H1 (cell line): ENCODE measurements around the gene RNF141. TPM values are rescaled to one million over a fixed set of nuclear protein-coding genes. Genes with fewer than 3 reads are reported as not detected.

Experiments
- CTCF ChIA-PET: fragments of 300-600 bp; sonication (Branson Sonifier 250); formaldehyde crosslinking; loops from one replicate; lab custom pipeline; 2021; ENCODE audit not compliant: partially characterized antibody; lab: Charles Lee
- POLR2A ChIA-PET: fragments of 300-600 bp; sonication (Branson Sonifier 250); formaldehyde crosslinking; loops from one replicate; lab custom pipeline; 2021; ENCODE audit warnings: inconsistent platforms; ENCODE audit not compliant: partially characterized antibody; lab: Charles Lee
- DNase-seq, 2 experiments: peaks; one replicate each; pipeline versions ENCODE4 v3.0.0 to v3.0.0-alpha.2; 2010 to 2022; ENCODE audit warnings: low spot score in 2 of 2, low read depth in 1 of 2, mixed read lengths in 1 of 2
- FAIRE-seq: peaks from 2 replicates; lab custom pipeline; 2011; peaks lifted over from hg19 to GRCh38; lab: Jason Lieb, UNC
- H2AFZ ChIP-seq: 2 replicates; pipeline ENCODE4 v1.8.1; 2012; ENCODE audit warnings: low read length, inconsistent platforms
- H2AK5ac ChIP-seq: 2 replicates; pipeline ENCODE4 v1.6.1; 2013; ENCODE audit warnings: low read depth, low read length
- H2BK120ac ChIP-seq: replicated peaks from 2 replicates; pipeline ENCODE3; 2013; ENCODE audit warnings: low read depth, low read length, inconsistent platforms
- H2BK12ac ChIP-seq: 2 replicates; pipeline ENCODE4 v1.6.1; 2013; ENCODE audit warnings: low read depth, low read length
- H2BK15ac ChIP-seq: 2 replicates; pipeline ENCODE4 v1.6.1; 2013; ENCODE audit warnings: low read length
- H2BK20ac ChIP-seq: 2 replicates; pipeline ENCODE4 v1.6.1; 2013; ENCODE audit warnings: low read length
- H2BK5ac ChIP-seq: 2 replicates; pipeline ENCODE4 v1.6.1; 2013; ENCODE audit warnings: low read depth, low read length
- H3K14ac ChIP-seq: 2 replicates; pipeline ENCODE4 v1.6.1; 2013; ENCODE audit warnings: inconsistent platforms; ENCODE audit not compliant: insufficient read length
- H3K18ac ChIP-seq: 2 replicates; pipeline ENCODE4 v1.6.1; 2013; ENCODE audit warnings: low read length; ENCODE audit errors: extremely low read depth
- H3K23ac ChIP-seq: 2 replicates; pipeline ENCODE4 v1.6.1; 2013; ENCODE audit warnings: inconsistent platforms; ENCODE audit not compliant: insufficient read length
- H3K23me2 ChIP-seq: 2 replicates; pipeline ENCODE4 v1.6.1; 2013; ENCODE audit warnings: low read depth, low read length
- H3K27ac ChIP-seq: 2 replicates; pipeline ENCODE4 v1.6.1; 2011; ENCODE audit warnings: low read depth, low read length, inconsistent platforms
- H3K27me3 ChIP-seq, 4 experiments: replicated peaks in 1 of 4; 1 replicate in 1 of 4; 2 replicates in 3 of 4; pipeline versions ENCODE4 v1.6.1 to v1.8.1; 2011 to 2013; ENCODE audit warnings: low read length in 3 of 4, mild to moderate bottlenecking in 3 of 4, inconsistent platforms in 2 of 4, mixed read lengths in 2 of 4, moderate library complexity in 1 of 4; ENCODE audit not compliant: control insufficient read depth in 3 of 4, insufficient read depth in 3 of 4; ENCODE audit errors: extremely low read depth in 1 of 4
- H3K36me3 ChIP-seq, 4 experiments: 2 replicates each; pipeline versions ENCODE4 v1.6.1 to v1.8.1; 2011 to 2013; ENCODE audit warnings: mild to moderate bottlenecking in 4 of 4, low read length in 3 of 4, moderate library complexity in 2 of 4, control low read depth in 1 of 4, inconsistent platforms in 1 of 4; ENCODE audit not compliant: insufficient read depth in 4 of 4, control insufficient read depth in 2 of 4
- H3K4ac ChIP-seq: replicated peaks from 2 replicates; pipeline ENCODE3; 2013; ENCODE audit warnings: low read length, low read depth, mixed read lengths, inconsistent platforms; ENCODE audit not compliant: insufficient read length
- H3K4me1 ChIP-seq, 4 experiments: replicated peaks in 1 of 4; 1 replicate in 1 of 4; 2 replicates in 3 of 4; pipeline versions ENCODE4 v1.6.1 to v1.8.1; 2011 to 2013; ENCODE audit warnings: low read length in 3 of 4, inconsistent platforms in 2 of 4, mixed read lengths in 1 of 4; ENCODE audit not compliant: insufficient read depth in 4 of 4, control insufficient read depth in 3 of 4
- H3K4me2 ChIP-seq, 2 experiments: 2 replicates each; pipeline versions ENCODE4 v1.6.1 to v1.8.1; 2011 to 2013; ENCODE audit warnings: low read depth in 2 of 2, low read length in 2 of 2, control low read depth in 1 of 2, inconsistent platforms in 1 of 2, mild to moderate bottlenecking in 1 of 2; ENCODE audit not compliant: insufficient read depth in 1 of 2
- H3K4me3 ChIP-seq, 4 experiments: fragments of 200-600, 300-600 bp in 1 of 4; sonication (generic), shearing (Covaris generic), sonication (Bioruptor Twin) in 1 of 4; 2 replicates each; pipeline versions ENCODE4 v1.5.1 to v1.8.1; 2011 to 2016; ENCODE audit warnings: low read length in 4 of 4, low read depth in 3 of 4, control low read depth in 2 of 4, inconsistent platforms in 2 of 4, mild to moderate bottlenecking in 2 of 4, mixed read lengths in 1 of 4, moderate library complexity in 1 of 4; ENCODE audit not compliant: insufficient read depth in 2 of 4; ENCODE audit errors: extremely low read depth in 1 of 4
- H3K56ac ChIP-seq: replicated peaks from 2 replicates; pipeline ENCODE3; 2013; ENCODE audit warnings: low read depth, mild to moderate bottlenecking, mixed read lengths, low read length, inconsistent platforms; ENCODE audit not compliant: insufficient read length
- H3K79me1 ChIP-seq: 2 replicates; pipeline ENCODE4 v1.6.1; 2013; ENCODE audit warnings: low read depth, low read length, control low read depth
- H3K79me2 ChIP-seq, 2 experiments: 2 replicates each; pipeline versions ENCODE4 v1.6.1 to v1.8.1; 2012 to 2013; ENCODE audit warnings: low read length in 2 of 2, mild to moderate bottlenecking in 2 of 2, inconsistent platforms in 1 of 2; ENCODE audit not compliant: insufficient read depth in 2 of 2, control insufficient read depth in 1 of 2
- H3K9ac ChIP-seq, 4 experiments: replicated peaks in 1 of 4; 1 replicate in 1 of 4; 2 replicates in 3 of 4; pipeline versions ENCODE4 v1.6.1 to v1.8.1; 2011 to 2013; ENCODE audit warnings: low read depth in 3 of 4, low read length in 3 of 4, control low read depth in 2 of 4, mild to moderate bottlenecking in 2 of 4, moderate library complexity in 2 of 4, inconsistent platforms in 1 of 4; ENCODE audit errors: extremely low read depth in 1 of 4
- H3K9me3 ChIP-seq, 2 experiments: 2 replicates each; pipeline versions ENCODE4 v1.6.1 to v1.8.1; 2012 to 2013; ENCODE audit warnings: mild to moderate bottlenecking in 2 of 2, moderate library complexity in 2 of 2, control low read depth in 1 of 2, inconsistent platforms in 1 of 2, low read depth in 1 of 2, low read length in 1 of 2, mixed read lengths in 1 of 2; ENCODE audit not compliant: insufficient read depth in 2 of 2
- H4K20me1 ChIP-seq, 2 experiments: replicated peaks in 1 of 2; 2 replicates each; pipeline versions ENCODE3 to v1.8.1; 2011 to 2013; ENCODE audit warnings: inconsistent platforms in 2 of 2, low read length in 2 of 2, mild to moderate bottlenecking in 1 of 2; ENCODE audit not compliant: insufficient read depth in 2 of 2, control insufficient read depth in 1 of 2
- H4K5ac ChIP-seq: 2 replicates; pipeline ENCODE4 v1.6.1; 2013; ENCODE audit warnings: low read length, low read depth, mixed read lengths, inconsistent platforms; ENCODE audit not compliant: insufficient read length
- H4K8ac ChIP-seq: 2 replicates; pipeline ENCODE4 v1.8.0; 2013; ENCODE audit warnings: mild to moderate bottlenecking, moderate library complexity, low read length, inconsistent platforms; ENCODE audit not compliant: insufficient read depth; ENCODE audit errors: extremely low read depth
- H4K91ac ChIP-seq: replicated peaks from 2 replicates; pipeline ENCODE3; 2013; ENCODE audit warnings: low read length, mixed read lengths, inconsistent platforms; ENCODE audit not compliant: insufficient read length
- ATF2 ChIP-seq: IDR thresholded peaks from 2 replicates; pipeline ENCODE4 v1.6.1; 2012; ENCODE audit warnings: low read length, inconsistent platforms
- BRCA1 ChIP-seq: IDR thresholded peaks from 2 replicates; pipeline ENCODE4 v1.6.1; 2012; ENCODE audit warnings: low read depth, low read length, improper control_type of control experiment
- CBX8 ChIP-seq: fragments of 300-800, 300-1000 bp; sonication (generic); IDR thresholded peaks from 2 replicates; pipeline ENCODE4 v1.7.1; 2016; ENCODE audit warnings: low read depth, low read length, borderline replicate concordance
- EGR1 ChIP-seq: IDR thresholded peaks from 2 replicates; pipeline ENCODE4 v1.6.1; 2011; ENCODE audit warnings: low read depth, low read length, borderline replicate concordance
- HDAC2 ChIP-seq, 2 experiments: fragments of 300-600 bp in 1 of 2; sonication (generic) in 1 of 2; IDR thresholded peaks; 2 replicates each; pipeline ENCODE4 v1.6.1; 2011 to 2012; ENCODE audit warnings: low read depth in 2 of 2, low read length in 2 of 2, mild to moderate bottlenecking in 2 of 2, moderate library complexity in 2 of 2, borderline replicate concordance in 1 of 2, inconsistent platforms in 1 of 2
- JUND ChIP-seq: IDR thresholded peaks from 2 replicates; pipeline ENCODE4 v1.6.1; 2011; ENCODE audit warnings: mild to moderate bottlenecking, improper control_type of control experiment, low read length
- KDM1A ChIP-seq: fragments of 200-600, 300-600 bp; sonication (generic); IDR thresholded peaks from 2 replicates; pipeline ENCODE4 v1.7.1; 2016; ENCODE audit warnings: mild to moderate bottlenecking, low read length, borderline replicate concordance
- NRF1 ChIP-seq: IDR thresholded peaks from 2 replicates; pipeline ENCODE4 v1.6.1; 2011; ENCODE audit warnings: mild to moderate bottlenecking, low read depth, low read length, improper control_type of control experiment
- RNF2 ChIP-seq: fragments of 200-900, 300-1000 bp; sonication (generic); IDR thresholded peaks from 2 replicates; pipeline ENCODE4 v1.7.1; 2016; ENCODE audit warnings: borderline replicate concordance, low read depth, mild to moderate bottlenecking, antibody characterized with exemption, low read length; ENCODE audit not compliant: poor library complexity, severe bottlenecking; ENCODE audit errors: missing control alignments
- SIX5 ChIP-seq: IDR thresholded peaks from 2 replicates; pipeline ENCODE4 v1.6.1; 2011; ENCODE audit warnings: mild to moderate bottlenecking, low read depth, low read length
- SP2 ChIP-seq: IDR thresholded peaks from 2 replicates; pipeline ENCODE4 v1.6.1; 2012; ENCODE audit warnings: mild to moderate bottlenecking, low read length, inconsistent platforms
- SP4 ChIP-seq: IDR thresholded peaks from 2 replicates; pipeline ENCODE4 v1.6.1; 2012; ENCODE audit warnings: low read length, inconsistent platforms
- TAF7 ChIP-seq: optimal IDR thresholded peaks from 2 replicates; pipeline ENCODE3; 2011; ENCODE audit warnings: low read depth, mild to moderate bottlenecking, inconsistent platforms, low read length, moderate library complexity, borderline replicate concordance
- WGBS, 2 experiments: shearing (Covaris generic) in 1 of 2; methylation state at CpG; one replicate each; pipeline versions ENCODE4 v1.1.6 to v1.1.7; 2013 to 2015; ENCODE audit warnings: low lambda C conversion rate in 2 of 2, mixed read lengths in 2 of 2, inconsistent platforms in 1 of 2, low coverage in 1 of 2, missing lambda C conversion rate in 1 of 2; ENCODE audit not compliant: insufficient replicate concordance in 2 of 2, insufficient coverage in 1 of 2, insufficient read length in 1 of 2; ENCODE audit errors: extremely low coverage in 1 of 2, missing lambda C conversion rate in 1 of 2; 5-methylcytosine and 5-hydroxymethylcytosine counted together
- polyA plus RNA-seq, 7 experiments: library from polyadenylated mRNA; depleted of rRNA in 3 of 7; stranded (reverse) in 5 of 7; unstranded in 2 of 7; fragments of >200 nt in 5 of 7; fragments of 200-250 nt in 2 of 7; gene quantifications; 1 replicate in 5 of 7; 2 replicates in 1 of 7; 4 replicates in 1 of 7; pipeline versions ENCODE4 v1.2.1 to v1.2.3, GENCODE V29; 2011 to 2013; ENCODE audit warnings: missing spikeins in 2 of 7, mixed read lengths in 2 of 7
- total RNA-seq: library from RNA; stranded (reverse); fragmentation: NEBNext Ultra II Directional; extraction: Animal tissue kit (Norgen Biotek cat#: 25700); gene quantifications from 2 replicates; pipeline ENCODE4 v1.2.1, GENCODE V29; 2021

RNF141 gene
- total and polyA plus RNA-seq, 2 of the 8 experiments (the other 6 are each of a cell fraction or from before 2014, with no cell fraction given): 8.5 to 22.8 TPM

- Histone ChIP-seq H3K23ac (no peak overlapping the region), H3K36me3 (no peaks in the 10 kb centered on the region), H3K27me3 (no peaks in the 10 kb centered on the region), H3K79me2 (no peaks in the 10 kb centered on the region), H2AK5ac (no peak overlapping the region), H3K27ac (no peak overlapping the region), H3K56ac (no peak overlapping the region), H3K4me1 (peaks cover 0 to 6% (median 0%) of the 10 kb centered on the region in 4 experiments; a peak in 4 of 7 replicates), H4K5ac (no peak overlapping the region), H2BK120ac (no peak overlapping the region), H3K18ac (no peak overlapping the region), H3K4me2 (no peak overlapping the region), H3K79me1 (no peaks in the 10 kb centered on the region), H2BK5ac (no peak overlapping the region), H3K9me3 (no peaks in the 10 kb centered on the region), H3K4ac (no peak overlapping the region), H2AFZ (no peak overlapping the region), H3K23me2 (no peaks in the 10 kb centered on the region), H4K8ac (no peak overlapping the region), H4K20me1 (no peaks in the 10 kb centered on the region), H3K4me3 (no peak overlapping the region), H3K14ac (no peak overlapping the region), H3K9ac (no peak overlapping the region), H2BK15ac (no peak overlapping the region), H4K91ac (no peak overlapping the region), H2BK12ac (no peak overlapping the region), H2BK20ac (no peak overlapping the region)
- 87% methylated on average over 2 of the region's 2 CpGs; no CpG with 5 or more reads in 1 of the 2 experiments for WGBS, 2 experiments
- ChIA-PET CTCF (interaction anchor here (0.7 kb wide), 1 partner anchor 83 kb away, joined by 3 read pairs; no protein-coding TSS in a partner anchor), POLR2A (no interaction called here)
- no peak for FAIRE-seq
- DNase-seq: no peak
- TF ChIP-seq KDM1A: no peak
- TF ChIP-seq BRCA1: no peak
- no peak for TF ChIP-seq CBX8
- TF ChIP-seq SIX5: no peak
- TF ChIP-seq SP2: no peak
- TF ChIP-seq RNF2: no peak
- TF ChIP-seq HDAC2 (IDR thresholded peaks at IDR 0.05; ENCODE audit: borderline replicate concordance in 1 of 2, low read depth in 2 of 2, low read length in 2 of 2): no peak
- TF ChIP-seq ATF2: no peak
- no peak for TF ChIP-seq EGR1
- TF ChIP-seq NRF1: no peak
- TF ChIP-seq JUND: no peak
- TF ChIP-seq SP4: no peak
- TF ChIP-seq TAF7: no peak
Observed at GRCh38 chr11:10572533-10572932, 31.5 kb upstream of the RNF141 start.
